ENCODE data around the gene MYZAP. TPM values are rescaled to one million over a fixed set of nuclear protein-coding genes. Genes with fewer than 3 reads are reported as not detected.

The MYZAP gene
- total RNA-seq, 1 experiment from 2014 or later: 6.0 TPM

GRCh38 chr15:57566834-57567233, 24.9 kb upstream of the MYZAP start:
- Histone ChIP-seq H3K4me2 (ENCODE audit: low read length) (peak overlapping the region; percentile 21; the same call in 1 of the 2 replicates), H3K79me2 (ENCODE audit: low read length) (no peaks in the 10 kb centered on the region), H3F3A (ENCODE audit: low read length, unreplicated experiment) (no peaks in the 10 kb centered on the region), H4K20me1 (ENCODE audit: low read length) (no peaks in the 10 kb centered on the region), H3K4me1 (ENCODE audit: insufficient read depth, low read length) (peaks cover 36% of the 10 kb centered on the region), H3K9ac (ENCODE audit: low read length) (no peak overlapping the region), H3K36me3 (ENCODE audit: low read depth, low read length) (no peaks in the 10 kb centered on the region), H3K27ac (ENCODE audit: low read length) (peak overlapping the region; percentile 6; the same call in 1 of the 2 replicates), H3K9me3 (ENCODE audit: low read length) (no peaks in the 10 kb centered on the region), H3K4me3 (ENCODE audit: low read length) (no peak overlapping the region), H3K9me2 (replicated peaks; ENCODE audit: low read length) (no peaks in the 10 kb centered on the region), H3K27me3 (ENCODE audit: low read length) (no peaks in the 10 kb centered on the region), H2AFZ (ENCODE audit: low read length) (no peak overlapping the region)
- no TSS peak for BruUV-seq (replicated peaks)
- TF ChIP-seq CTCF (conservative IDR thresholded peaks at IDR 0.05; ENCODE audit: low read depth, low read length) (no peak), EZH2 (IDR thresholded peaks at IDR 0.05; ENCODE audit: low read length, unreplicated experiment) (no peak), EZH2phosphoT487 (IDR thresholded peaks at IDR 0.05; ENCODE audit: borderline replicate concordance, low read length) (no peak)
- ATAC-seq: peak; percentile 57
- peak; percentile 70 for DNase-seq
- CTCF ChIA-PET: no interaction called here
- intact Hi-C loops (cut with micrococcal nuclease): no loop called here
- POLR2A ChIA-PET (ENCODE audit: unreplicated experiment): no interaction called here

GRCh38 chr15:57567891-57568290, 23.8 kb upstream of the MYZAP start:
- CTCF ChIA-PET: no interaction called here

More at GRCh38 chr15:57567891-57568290, 23.8 kb upstream of the MYZAP start:
- no peak overlapping the region for H3K9ac ChIP-seq (ENCODE audit: low read length)
- no peak overlapping the region for H2AFZ ChIP-seq (ENCODE audit: low read length)
- no peaks in the 10 kb centered on the region for H3K79me2 ChIP-seq (ENCODE audit: low read length)
- H3K36me3 ChIP-seq (ENCODE audit: low read depth, low read length): no peaks in the 10 kb centered on the region
- no peak overlapping the region for H3K27ac ChIP-seq (ENCODE audit: low read length)
- intact Hi-C loops (cut with micrococcal nuclease): no loop called here
- ATAC-seq: no peak
- H3K4me1 ChIP-seq (ENCODE audit: insufficient read depth, low read length): peaks cover 35% of the 10 kb centered on the region
- no peak overlapping the region for H3K4me3 ChIP-seq (ENCODE audit: low read length)
- H4K20me1 ChIP-seq (ENCODE audit: low read length): no peaks in the 10 kb centered on the region
- no peaks in the 10 kb centered on the region for H3K9me2 ChIP-seq (replicated peaks; ENCODE audit: low read length)
- TF ChIP-seq EZH2 (IDR thresholded peaks at IDR 0.05; ENCODE audit: low read length, unreplicated experiment) (no peak), CTCF (conservative IDR thresholded peaks at IDR 0.05; ENCODE audit: low read depth, low read length) (no peak), EZH2phosphoT487 (IDR thresholded peaks at IDR 0.05; ENCODE audit: borderline replicate concordance, low read length) (no peak)
- H3F3A ChIP-seq (ENCODE audit: low read length, unreplicated experiment): no peaks in the 10 kb centered on the region
- H3K27me3 ChIP-seq (ENCODE audit: low read length): no peaks in the 10 kb centered on the region
- H3K9me3 ChIP-seq (ENCODE audit: low read length): no peaks in the 10 kb centered on the region
- POLR2A ChIA-PET (ENCODE audit: unreplicated experiment): no interaction called here
- DNase-seq: no peak
- no peak overlapping the region for H3K4me2 ChIP-seq (ENCODE audit: low read length)
- BruUV-seq (replicated peaks): no TSS peak

Measured in PC-3 (cell line).